MCF 10A (cell line): ENCODE data around the gene GGTLC3. TPM values are rescaled to one million over a fixed set of nuclear protein-coding genes. Genes with fewer than 3 reads are reported as not detected.
"Not testable (repeated sequence)": the region's sequence is repeated elsewhere in the genome, so short reads cannot be mapped to it uniquely, and the experiment has no call there.

Source experiments
- BruUV-seq: library from RNA; stranded (reverse); fragments of 400-500 nt; replicated peaks from 2 replicates; lab custom pipeline; 2021; lab: Mats Ljungman, UMichigan
- CTCF ChIA-PET: fragments of 300-600 bp; sonication (Branson Sonifier 250); formaldehyde crosslinking; extraction: SDS; loops from one replicate; lab custom pipeline; 2021; ENCODE audit warnings: antibody characterized with exemption, inconsistent platforms; lab: Yijun Ruan, JAX
- POLR2A ChIA-PET: fragments of 300-600, 350-650 bp; sonication (Branson Sonifier 250); formaldehyde crosslinking; extraction: SDS; loops from one replicate; lab custom pipeline; 2020; ENCODE audit warnings: antibody characterized with exemption, inconsistent platforms; lab: Yijun Ruan, JAX
- DNase-seq: peaks from one replicate; pipeline ENCODE4 v3.0.0-alpha.2; 2018; ENCODE audit not compliant: unreplicated experiment
- H3K27ac Mint-ChIP-seq: one replicate; pipeline ENCODE4 v1.8.0; 2022; ENCODE audit warnings: mild to moderate bottlenecking, low read depth, mixed read lengths; ENCODE audit not compliant: unreplicated experiment
- H3K27me3 Mint-ChIP-seq: one replicate; pipeline ENCODE4 v1.8.0; 2022; ENCODE audit warnings: mixed read lengths; ENCODE audit not compliant: insufficient read depth, unreplicated experiment
- H3K36me3 Mint-ChIP-seq: one replicate; pipeline ENCODE4 v1.8.0; 2022; ENCODE audit warnings: mild to moderate bottlenecking, moderate library complexity, mixed read lengths; ENCODE audit not compliant: insufficient read depth, unreplicated experiment
- H3K4me1 Mint-ChIP-seq: one replicate; pipeline ENCODE4 v1.8.0; 2022; ENCODE audit warnings: mixed read lengths; ENCODE audit not compliant: insufficient read depth, unreplicated experiment
- H3K4me3 Mint-ChIP-seq: one replicate; pipeline ENCODE4 v1.8.0; 2022; ENCODE audit warnings: mild to moderate bottlenecking, moderate library complexity, mixed read lengths; ENCODE audit not compliant: unreplicated experiment
- H3K9me3 Mint-ChIP-seq: one replicate; pipeline ENCODE4 v1.8.0; 2022; ENCODE audit warnings: mixed read lengths; ENCODE audit not compliant: unreplicated experiment
- intact Hi-C: fragments of 100-400 bp; cut with micrococcal nuclease; formaldehyde crosslinking; loops from 2 replicates; pipeline ENCODE4 v1.14.1; 2022
- total RNA-seq: library from RNA; stranded (reverse); gene quantifications from 2 replicates; pipeline ENCODE4 v1.2.3, GENCODE V29; 2022

The GGTLC3 gene
- total RNA-seq, 1 experiment from 2014 or later: not detected

DNA sequence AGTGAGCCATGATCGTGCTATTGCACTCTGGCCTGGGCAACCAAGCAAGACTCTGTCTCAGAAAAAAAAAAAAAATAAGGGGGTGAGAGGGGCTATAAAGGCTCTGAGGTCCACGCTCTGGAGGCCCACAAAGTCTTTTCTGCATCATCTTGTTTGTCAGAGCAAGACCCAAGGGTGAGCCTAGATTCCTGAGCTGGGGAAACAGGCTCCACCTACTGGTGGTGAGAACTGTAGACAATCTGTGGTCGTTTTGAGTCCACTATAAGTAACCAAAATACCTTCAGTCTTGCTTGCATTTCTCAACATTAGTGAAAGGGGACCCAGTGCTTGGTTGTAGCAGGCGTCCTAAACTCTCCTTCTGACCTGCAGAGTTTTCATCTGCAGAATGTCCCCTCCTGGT is 5.4 kb upstream of the GGTLC3 start:
- H3K9me3 Mint-ChIP-seq, H3K4me1 Mint-ChIP-seq, CTCF ChIA-PET, H3K36me3 Mint-ChIP-seq, DNase-seq, H3K27me3 Mint-ChIP-seq, intact Hi-C loops, BruUV-seq, H3K4me3 Mint-ChIP-seq, H3K27ac Mint-ChIP-seq, POLR2A ChIA-PET: not testable (repeated sequence)

DNA sequence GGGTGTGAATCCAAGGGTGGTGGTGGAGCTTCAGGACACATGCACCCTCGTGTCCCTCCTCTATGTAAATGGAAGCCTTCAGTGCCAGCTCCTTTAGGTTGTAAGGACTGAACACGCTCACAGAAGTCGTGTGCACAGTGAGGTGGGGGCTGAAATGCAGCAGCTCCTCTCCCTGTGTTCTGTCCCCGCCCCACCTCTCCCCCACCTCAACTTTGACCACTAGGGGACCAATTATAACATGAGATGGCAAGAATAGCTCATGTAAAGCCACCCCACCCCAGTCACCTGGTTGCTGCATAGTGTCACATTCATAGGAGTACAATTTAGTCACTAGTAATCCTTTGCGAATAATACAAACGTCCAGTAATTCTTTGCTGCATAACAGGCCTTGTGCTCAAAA is 4.8 kb upstream of the GGTLC3 start:
- BruUV-seq, POLR2A ChIA-PET, CTCF ChIA-PET, H3K4me1 Mint-ChIP-seq, H3K36me3 Mint-ChIP-seq, H3K4me3 Mint-ChIP-seq, H3K27me3 Mint-ChIP-seq, H3K9me3 Mint-ChIP-seq, H3K27ac Mint-ChIP-seq, intact Hi-C loops, DNase-seq: not testable (repeated sequence)

- H3K9me3 Mint-ChIP-seq, H3K4me3 Mint-ChIP-seq, H3K4me1 Mint-ChIP-seq, intact Hi-C loops, BruUV-seq, DNase-seq, H3K27me3 Mint-ChIP-seq, H3K27ac Mint-ChIP-seq, H3K36me3 Mint-ChIP-seq, CTCF ChIA-PET, POLR2A ChIA-PET: not testable (repeated sequence)
Measured at GRCh38 chr22:18513454-18513853, 4.5 kb downstream of the GGTLC3 start.

DNA sequence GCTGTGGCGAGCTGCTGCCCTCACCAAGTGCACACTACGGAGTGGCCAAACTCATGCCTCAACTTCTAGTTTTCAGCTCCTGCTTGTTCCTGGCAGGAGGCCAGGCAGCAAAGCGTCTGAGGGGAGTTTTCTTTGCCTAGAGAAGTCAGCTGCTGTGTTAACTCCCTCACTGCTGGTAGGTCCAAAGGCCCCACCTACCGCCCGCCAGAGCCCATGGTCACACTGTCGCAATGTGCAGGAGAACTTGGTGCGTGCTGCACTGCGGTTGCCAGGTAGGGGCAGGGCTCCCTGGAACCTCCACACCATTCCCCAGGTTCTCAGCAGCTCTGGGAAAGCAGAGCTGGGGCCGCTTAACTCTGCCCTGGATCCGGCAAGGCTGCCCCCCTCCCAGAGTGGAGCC is 5.6 kb downstream of the GGTLC3 start:
- DNase-seq, intact Hi-C loops, CTCF ChIA-PET, BruUV-seq, H3K4me1 Mint-ChIP-seq, H3K27ac Mint-ChIP-seq, H3K27me3 Mint-ChIP-seq, H3K4me3 Mint-ChIP-seq, H3K36me3 Mint-ChIP-seq, POLR2A ChIA-PET, H3K9me3 Mint-ChIP-seq: not testable (repeated sequence)

- H3K4me1 Mint-ChIP-seq, H3K9me3 Mint-ChIP-seq, H3K4me3 Mint-ChIP-seq, H3K36me3 Mint-ChIP-seq, H3K27me3 Mint-ChIP-seq, intact Hi-C loops, H3K27ac Mint-ChIP-seq, POLR2A ChIA-PET, DNase-seq, CTCF ChIA-PET, BruUV-seq: not testable (repeated sequence)
Measured at GRCh38 chr22:18511327-18511726, 6.6 kb downstream of the GGTLC3 start.

GRCh38 chr22:18496227-18496626 is 21.7 kb downstream of the GGTLC3 start:
- DNase-seq, CTCF ChIA-PET, H3K9me3 Mint-ChIP-seq, H3K36me3 Mint-ChIP-seq, H3K27ac Mint-ChIP-seq, H3K27me3 Mint-ChIP-seq, H3K4me1 Mint-ChIP-seq, intact Hi-C loops, POLR2A ChIA-PET, H3K4me3 Mint-ChIP-seq, BruUV-seq: not testable (repeated sequence)

Other genes starting within 250 kb of the GGTLC3 start
- gene TMEM191B, start 9.6 kb upstream of the GGTLC3 start, total RNA-seq: not detected in 2 replicates
- 0.26 and 0.47 TPM in 2 replicates for gene RIMBP3, start 93.8 kb upstream of the GGTLC3 start, total RNA-seq